PC-3 (cell line): ENCODE results near the gene TECPR2.

Experiments used
- CTCF ChIP-seq: fragments of 300-600 bp; sonication (generic); conservative IDR thresholded peaks from 2 replicates; pipeline ENCODE4 v1.5.1; 2017; ENCODE audit warnings: antibody characterized with exemption, low read depth, mild to moderate bottlenecking, low read length
- EZH2 ChIP-seq: fragments of 300-600 bp; sonication (generic); IDR thresholded peaks from one replicate; pipeline ENCODE4 v1.6.1; 2017; ENCODE audit warnings: antibody characterized with exemption, mild to moderate bottlenecking, low read length; ENCODE audit not compliant: unreplicated experiment

- no peak for TF ChIP-seq EZH2
- TF ChIP-seq CTCF, result no peak
These were observed 148.1 kb downstream of the TECPR2 start for GRCh38 chr14:102510616-102511520.
